SKM-1 treated with dmso at 0.1 percent for 144 hours (cell line): ENCODE results near the gene MSX1.

Experiments
- DNase-seq: peaks from one replicate; lab custom pipeline; 2025; ENCODE audit not compliant: unreplicated experiment; lab: John Stamatoyannopoulos, UW

Gene MSX1

DNA sequence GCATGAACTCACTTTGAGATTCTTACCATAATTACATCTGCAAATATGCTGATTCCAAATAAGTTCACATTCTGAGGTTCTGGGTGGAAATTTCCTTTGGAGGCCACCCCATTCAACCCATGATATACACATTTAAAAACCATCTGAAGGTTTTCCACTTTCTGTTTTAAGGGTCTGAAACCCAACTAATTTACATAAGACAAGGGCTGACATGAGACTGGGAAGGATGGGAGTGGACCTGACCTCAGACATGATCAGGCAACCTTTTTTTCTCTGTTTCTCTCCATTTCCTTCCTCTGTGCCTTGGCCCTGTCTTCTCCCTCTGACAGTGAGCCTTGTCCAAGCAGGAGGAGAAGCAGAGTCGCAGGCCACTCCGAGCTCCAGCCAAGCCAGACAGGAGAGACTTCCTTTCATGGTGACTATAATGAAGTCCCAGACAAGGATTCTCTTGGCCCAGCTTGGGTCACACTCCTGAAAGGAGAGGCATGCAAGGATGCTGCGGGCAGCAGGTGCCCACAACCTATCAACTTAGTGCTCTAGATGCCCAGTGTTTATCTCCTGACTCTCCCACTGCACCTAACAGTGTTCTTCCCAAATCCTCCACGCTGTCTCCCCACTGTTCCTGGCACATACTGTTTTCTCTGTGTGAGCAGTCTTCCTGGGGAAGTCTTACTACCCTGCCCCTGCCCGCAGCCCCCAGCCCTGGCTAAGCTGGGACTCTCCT, 39.9 kb downstream of the MSX1 start:
- no peak for DNase-seq

DNA sequence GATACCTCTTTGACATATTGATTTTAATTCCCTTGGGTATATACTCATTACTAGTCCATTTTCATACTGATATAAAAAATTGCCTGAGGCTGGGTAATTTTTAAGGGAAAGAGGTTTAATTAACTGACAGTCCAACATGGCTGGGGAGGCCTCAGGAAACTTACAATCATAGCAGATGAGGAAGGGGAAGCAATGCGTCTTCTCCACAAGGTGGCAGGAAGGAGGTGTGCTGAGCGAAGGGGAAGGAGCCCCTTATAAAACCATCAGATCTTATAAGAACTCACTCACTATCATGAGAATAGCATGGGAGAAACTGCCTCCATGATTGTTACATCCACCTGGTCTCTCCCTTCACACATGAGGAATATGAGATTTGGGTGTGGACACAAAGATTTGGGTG, 42.4 kb downstream of the MSX1 start:
- no peak for DNase-seq

DNA sequence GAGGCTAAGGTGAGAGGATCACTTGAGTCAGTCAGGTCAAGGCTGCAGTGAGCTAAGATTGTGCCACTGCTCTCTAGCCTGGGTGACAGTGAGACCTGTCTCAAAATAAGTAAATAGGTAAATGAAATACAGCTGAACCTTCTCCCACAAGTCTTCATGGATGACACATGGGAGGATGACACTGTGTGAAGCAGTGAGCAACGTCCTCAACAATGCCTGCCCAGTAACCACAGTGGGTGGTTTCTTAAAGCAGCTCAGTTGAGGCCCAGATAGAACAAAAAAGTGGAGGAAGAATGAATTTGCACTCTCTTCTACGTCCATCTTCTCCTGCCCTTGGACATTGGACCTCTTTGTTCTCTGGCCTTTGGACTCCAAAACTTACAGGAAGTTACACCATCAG, 52.7 kb downstream of the MSX1 start:
- no peak for DNase-seq

DNA sequence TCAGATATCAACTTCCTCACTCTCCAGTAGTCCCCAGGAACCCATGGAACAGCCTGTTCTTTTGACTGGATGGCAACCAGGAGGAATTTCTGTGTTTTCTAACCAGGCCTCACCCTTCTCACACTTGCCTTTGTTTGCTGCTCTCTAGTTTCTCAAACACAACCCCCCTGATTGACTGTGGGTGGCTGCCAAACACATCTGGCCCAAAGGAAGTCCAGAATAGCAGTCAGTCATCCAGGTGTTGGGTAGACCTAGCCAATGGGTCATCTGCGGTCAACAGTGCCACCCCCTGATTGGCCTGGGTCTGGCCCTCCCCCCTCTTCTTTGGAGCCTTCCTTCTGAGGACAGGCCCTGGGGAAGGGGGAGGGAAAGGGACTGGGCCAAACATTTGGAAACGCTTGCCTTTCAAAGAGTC, 53.7 kb downstream of the MSX1 start:
- DNase-seq: no peak
